Fibroblast of skin of right biceps (primary cell): ENCODE results near the gene SLC6A9.

Experiments used
- DNase-seq: peaks from one replicate; pipeline ENCODE4 v3.0.0-alpha.2; 2013

The SLC6A9 gene

DNA sequence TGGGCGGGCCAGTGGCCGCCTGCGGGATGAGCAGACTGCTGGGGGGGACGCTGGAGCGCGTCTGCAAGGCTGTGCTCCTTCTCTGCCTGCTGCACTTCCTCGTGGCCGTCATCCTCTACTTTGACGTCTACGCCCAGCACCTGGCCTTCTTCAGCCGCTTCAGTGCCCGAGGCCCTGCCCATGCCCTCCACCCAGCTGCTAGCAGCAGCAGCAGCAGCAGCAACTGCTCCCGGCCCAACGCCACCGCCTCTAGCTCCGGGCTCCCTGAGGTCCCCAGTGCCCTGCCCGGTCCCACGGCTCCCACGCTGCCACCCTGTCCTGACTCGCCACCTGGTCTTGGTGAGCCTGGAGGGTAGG, 50.1 kb downstream of the SLC6A9 start:
- DNase-seq: no peak

DNA sequence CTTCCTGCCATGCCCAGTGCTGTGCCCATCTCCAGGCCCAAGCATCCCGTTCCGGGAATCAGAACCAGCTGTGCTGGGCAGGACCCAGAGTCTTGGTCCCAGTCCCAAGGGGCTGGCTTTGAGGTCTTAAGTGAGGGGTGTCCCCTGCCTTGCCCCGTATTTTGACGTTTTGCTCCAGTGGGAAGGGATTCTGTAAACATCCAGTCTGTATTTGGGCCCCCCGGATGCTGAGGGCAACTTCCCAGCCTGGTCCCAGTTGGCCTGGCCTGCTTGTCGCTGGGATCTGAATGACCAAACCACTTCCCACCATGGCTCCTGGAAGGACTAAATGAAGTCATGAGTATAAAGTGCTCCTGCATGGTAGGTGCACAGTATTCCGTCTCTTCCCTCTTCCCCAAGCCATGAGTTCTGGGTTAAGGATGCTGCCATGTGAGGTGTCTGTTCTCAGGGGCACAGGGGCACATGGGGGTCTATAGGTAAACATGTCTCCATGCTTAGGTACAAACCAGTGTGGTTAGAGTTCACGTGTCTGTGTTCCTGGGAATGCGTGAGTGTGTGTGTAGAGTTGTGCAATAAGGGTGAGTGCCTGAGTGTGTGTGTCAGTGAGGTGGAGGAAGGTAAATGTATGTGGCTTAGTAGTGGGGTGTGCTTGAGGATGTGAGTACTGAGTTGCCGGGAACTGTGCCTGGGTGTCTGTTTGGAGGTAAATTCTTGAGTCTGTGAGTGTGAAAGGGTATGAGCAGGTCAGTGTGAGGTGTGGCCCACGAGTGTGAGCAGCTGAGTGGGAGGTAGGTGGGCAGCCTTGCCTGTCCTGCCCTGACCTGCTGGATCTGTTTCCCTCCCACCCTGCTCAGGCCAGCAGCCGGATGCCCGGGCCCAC, 50.8 kb downstream of the SLC6A9 start:
- peak; percentile 60 for DNase-seq

DNA sequence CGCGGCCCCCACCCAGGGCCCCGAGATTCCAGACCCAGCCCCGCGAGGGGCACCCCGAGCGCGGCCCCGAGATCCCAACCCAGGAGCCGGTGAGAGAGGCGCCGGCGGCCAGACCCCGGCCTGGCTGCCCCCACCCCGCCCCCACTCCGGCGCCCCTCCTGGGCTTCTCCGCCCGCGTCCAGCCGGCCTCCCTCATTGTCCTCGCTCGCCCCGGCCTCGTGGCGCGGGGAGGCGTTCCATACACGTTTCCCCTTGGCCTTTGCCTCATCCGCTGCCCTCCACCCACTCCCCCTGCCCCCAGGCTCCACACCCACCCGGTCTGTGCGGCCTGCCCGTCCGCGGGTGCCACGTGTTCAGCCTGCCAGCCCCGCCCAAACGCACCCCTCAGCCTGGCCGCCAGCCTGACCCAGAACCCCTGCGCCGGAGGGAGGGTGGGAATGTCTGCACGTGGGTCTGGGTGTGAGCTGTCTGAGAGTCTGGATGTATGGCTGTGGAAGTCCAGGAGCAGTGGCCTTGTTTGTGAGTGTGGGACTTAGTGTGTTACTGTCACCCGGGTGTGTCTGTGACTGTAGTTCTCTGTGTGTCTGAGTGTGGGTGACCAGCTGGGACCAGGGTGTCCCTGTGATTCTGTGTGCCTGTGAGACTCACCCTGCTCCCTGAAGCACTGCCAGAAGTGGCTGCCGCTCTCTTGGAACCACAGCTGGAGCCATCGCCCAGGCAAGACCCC, 51.6 kb downstream of the SLC6A9 start:
- peak; percentile 74 for DNase-seq

DNA sequence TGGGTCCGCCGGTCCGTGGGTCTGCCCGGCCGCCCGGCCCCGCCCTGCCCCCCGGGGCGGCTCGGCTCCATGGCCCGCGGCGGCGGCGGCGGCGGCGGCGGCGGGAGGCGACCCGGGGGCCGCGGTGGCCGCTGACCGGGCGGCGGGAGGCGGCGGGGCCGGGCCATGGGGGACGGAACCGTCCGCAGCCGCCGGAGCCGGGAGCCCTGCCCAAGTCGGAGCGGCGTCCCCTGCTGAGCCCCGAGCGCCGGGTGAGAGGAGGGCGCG, 52.1 kb downstream of the SLC6A9 start:
- no peak for DNase-seq

DNA sequence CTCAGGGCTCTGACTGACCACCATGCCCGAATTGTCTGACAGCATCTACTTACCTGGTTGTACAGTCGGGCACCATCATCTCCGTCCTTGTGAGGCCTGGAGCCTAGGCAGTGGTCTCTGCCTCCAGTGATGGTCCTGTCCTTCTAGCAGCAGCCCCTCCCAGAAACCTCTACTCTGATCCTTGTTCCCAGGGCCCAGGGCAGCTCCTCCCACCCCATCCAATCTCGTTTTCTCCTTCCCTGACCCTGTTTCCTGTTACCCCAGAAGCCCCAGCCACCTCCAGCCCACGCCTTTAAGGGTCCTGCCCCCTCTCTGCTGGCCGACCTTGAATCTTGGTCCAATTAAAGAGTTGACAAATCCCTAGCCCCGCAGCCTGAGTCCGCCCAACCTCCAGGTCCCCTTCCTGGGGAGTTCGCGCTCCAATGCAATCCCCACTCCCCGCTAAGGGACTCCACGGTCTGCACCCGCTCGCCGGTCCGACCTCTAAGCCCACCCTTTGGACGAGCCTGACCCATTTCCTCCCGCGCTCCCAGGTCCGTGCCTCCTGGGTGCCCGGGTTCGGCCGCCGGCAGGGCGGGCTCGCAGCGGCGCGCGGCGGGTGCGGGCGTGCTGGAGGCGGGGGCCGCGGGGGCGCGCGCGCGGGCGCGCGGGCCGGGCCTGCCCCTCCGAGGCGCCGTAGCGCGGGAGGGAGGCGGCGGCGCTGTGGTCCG, 52.6 kb downstream of the SLC6A9 start, which contains the start of gene B4GALT2:
Gene B4GALT2 (plus strand): TSS at position 660 of the 710 bp plus-strand sequence. CDS start 1,951 bp downstream, outside the sequence.
- peak; percentile 60 for DNase-seq

DNA sequence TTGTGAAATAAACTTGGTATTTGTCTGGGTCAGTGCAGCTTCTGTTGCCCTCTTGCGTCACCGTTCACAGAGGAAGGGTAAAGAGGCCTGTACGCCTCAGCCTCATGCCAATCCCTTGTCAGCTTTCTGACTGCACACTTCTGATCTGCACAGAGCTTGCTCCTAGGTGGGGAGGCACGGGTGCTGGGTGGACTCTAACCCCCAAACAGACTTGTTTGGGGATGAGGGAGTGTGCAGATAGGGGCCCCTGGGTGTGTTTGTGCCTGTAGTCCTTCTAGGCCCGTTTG, 53.1 kb downstream of the SLC6A9 start:
- DNase-seq: no peak

DNA sequence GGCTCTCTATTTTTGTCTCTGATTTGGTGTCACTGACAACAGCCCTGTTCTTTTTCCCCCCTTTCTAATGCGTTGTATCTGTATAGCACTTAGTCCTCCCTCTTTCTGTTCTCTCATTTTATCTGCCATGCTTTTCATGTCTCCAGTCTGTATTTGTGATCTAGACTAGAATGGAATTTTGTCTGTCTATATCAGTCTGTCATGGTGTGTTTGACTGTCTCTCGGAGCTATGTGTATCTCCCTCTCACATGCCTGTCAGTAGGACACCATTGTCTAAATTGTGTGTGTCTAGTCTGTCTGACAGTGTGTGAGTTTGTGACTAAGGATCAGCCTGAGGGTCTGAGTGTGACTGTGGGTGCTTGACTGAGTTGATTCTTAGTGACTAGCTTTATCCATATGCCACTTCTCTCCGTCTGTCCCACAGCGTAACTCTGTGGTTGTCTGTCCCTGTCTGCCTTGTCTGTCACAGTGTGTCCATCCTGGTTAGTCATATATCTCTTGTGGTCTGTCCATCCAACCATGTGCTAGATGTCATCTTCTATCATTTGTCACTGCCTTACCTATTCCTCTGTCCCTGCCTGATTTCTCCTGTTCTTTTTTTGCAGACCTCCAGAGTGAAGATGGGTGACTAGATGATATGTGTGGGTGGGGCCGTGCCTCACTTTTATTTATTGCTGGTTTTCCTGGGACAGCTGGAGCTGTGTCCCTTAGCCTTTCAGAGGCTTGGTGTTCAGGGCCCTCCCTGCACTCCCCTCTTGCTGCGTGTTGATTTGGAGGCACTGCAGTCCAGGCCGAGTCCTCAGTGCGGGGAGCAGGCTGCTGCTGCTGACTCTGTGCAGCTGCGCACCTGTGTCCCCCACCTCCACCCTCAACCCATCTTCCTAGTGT, 53.6 kb downstream of the SLC6A9 start:
- no peak for DNase-seq

DNA sequence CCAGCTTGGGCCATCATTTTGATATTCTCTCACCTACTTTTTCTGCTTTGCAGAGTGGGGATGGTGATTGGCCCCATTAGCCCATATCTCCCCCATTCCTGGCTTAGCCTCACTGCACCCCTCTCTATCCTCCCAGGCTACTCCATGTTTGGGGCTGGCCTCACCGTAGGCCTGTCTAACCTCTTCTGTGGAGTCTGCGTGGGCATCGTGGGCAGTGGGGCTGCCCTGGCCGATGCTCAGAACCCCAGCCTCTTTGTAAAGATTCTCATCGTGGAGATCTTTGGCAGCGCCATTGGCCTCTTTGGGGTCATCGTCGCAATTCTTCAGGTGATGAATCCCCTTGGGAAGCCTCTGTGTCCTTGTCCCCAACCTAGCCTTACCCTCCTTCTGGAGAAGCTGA, 54.4 kb downstream of the SLC6A9 start:
- DNase-seq: no peak

DNA sequence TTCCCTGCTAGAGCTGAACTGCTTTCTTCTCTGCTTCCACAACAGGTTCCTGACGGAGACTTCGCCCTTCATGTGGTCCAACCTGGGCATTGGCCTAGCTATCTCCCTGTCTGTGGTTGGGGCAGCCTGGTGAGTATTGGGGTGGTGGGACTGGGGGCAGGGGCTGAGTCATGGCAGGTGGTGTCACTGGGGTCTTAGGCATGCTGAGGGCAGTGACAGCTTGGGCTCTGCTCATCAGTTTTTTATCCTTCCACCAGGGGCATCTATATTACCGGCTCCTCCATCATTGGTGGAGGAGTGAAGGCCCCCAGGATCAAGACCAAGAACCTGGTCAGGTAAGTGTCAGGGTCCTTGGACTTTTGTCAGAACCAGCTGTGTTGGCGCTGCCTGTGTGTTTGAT, 55.2 kb downstream of the SLC6A9 start:
- DNase-seq: no peak

DNA sequence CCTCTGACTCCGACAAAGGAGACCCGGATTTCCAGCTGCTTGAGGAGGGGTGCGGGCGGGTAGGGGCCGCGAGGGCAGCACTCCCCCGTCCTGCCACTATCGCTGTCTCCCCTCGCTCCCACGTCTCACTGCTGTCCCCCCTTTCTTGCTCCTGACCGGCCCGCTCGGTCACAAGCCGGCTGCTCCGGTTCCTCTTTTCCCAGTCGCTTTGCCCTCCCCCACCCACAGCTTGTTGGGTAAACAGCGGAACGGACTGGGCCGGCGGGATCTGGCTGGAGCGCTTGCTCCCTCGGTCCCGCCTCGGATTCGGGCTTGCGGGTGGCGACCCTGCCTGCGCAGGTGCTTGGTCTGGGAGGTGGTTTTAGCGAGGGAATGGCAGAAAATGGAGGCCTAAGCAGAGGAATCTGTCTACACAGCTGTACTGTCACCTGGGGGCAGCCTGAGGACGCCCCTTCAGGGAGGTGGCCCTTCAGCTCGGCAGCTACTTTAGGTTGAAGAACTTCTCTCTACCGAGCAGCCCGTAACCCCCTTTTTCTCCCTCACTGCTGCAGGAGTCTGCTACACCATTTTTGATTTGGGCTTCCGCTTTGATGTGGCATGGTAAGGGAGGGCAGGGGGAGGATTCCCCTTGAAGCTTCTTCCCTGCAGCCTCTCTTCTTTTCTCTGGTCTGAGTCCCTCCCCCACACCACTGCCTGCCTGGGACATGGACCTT, 55.9 kb downstream of the SLC6A9 start:
- no peak for DNase-seq

DNA sequence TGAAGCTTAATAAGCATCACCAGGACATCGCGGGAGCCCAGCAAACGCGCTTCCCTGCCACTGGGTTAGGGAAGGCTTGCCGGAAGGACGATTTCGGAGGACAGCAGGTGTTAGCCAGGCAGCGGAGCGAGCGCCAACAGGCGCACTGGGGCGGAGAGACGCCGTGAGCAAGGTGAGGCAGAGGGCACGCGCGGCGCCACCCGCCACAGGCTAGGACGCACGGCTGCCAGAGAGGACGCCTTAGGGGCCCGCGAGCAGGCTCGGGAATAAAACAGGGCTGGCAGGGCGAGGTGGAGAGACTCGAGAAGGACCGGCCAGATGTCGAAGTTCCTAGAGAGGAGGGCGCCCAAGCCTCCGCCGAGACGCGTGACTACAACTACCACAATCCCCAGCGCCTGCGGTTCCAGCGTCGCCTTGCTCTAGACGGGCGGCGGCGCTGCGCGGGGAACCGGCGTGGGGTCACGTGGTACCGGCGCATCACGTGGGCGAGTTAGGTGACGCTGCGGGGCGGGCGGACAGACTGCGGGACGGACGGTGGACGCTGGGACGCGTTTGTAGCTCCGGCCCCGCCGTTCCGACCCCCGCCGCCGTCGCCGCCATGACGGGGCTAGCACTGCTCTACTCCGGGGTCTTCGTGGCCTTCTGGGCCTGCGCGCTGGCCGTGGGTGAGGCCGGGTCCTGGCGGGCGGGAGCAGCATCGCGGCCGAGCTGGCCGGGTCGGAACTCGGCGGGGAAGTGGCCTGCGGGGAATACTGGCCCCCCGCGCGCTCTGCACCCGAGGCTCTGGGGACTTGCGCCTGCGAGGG, 56.6 kb downstream of the SLC6A9 start, which contains the start of gene ATP6V0B:
Gene ATP6V0B (plus strand): TSS at position 518 of the 806 bp plus-strand sequence. CDS start 81 bp downstream, at position 599.
- peak; percentile 93 for DNase-seq

DNA sequence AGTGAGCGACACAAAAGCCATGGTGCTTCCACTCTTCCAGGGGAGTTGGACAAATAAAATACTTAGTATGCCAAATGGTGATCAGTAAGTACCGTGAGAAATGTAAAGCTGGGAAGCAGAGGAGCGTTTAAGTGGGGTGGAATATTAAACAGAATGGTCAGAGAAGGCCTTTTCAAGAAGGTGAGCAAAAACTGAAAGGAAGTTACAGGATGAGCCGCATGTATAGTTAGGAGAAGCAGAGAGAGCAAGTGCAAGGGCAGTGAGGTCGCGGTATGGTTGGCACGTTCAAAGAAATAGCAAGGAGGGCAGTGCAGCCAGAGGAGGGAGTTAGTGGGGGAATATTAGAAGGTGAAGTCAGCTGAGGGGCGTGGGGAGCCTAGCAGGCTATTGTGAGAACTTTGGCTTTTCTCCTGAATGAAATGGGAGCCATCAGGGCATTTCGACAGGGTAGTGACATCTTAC, 57.2 kb downstream of the SLC6A9 start:
- DNase-seq: no peak

DNA sequence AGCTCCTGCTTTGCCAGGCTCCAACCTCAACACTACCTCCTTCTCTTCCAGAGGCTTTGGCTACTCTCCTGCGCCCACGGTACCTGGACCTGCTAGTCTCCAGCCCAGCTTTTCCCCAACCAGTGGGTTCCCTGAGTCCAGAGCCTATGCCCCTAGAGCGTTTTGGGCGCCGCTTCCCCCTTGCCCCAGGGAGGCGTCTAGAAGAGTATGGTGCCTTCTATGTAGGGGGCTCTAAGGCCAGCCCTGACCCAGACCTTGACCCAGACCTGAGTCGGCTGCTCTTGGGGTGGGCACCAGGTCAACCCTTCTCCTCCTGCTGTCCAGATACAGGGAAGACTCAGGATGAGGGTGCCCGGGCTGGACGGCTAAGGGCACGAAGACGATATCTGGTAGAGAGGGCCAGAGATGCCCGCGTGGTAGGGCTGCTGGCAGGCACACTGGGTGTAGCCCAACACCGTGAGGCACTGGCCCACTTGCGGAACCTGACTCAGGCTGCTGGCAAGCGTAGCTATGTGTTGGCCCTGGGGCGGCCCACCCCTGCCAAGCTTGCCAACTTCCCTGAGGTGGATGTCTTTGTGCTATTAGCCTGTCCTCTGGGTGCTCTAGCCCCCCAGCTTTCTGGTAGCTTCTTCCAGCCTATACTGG, 59.8 kb downstream of the SLC6A9 start:
- DNase-seq: no peak

DNA sequence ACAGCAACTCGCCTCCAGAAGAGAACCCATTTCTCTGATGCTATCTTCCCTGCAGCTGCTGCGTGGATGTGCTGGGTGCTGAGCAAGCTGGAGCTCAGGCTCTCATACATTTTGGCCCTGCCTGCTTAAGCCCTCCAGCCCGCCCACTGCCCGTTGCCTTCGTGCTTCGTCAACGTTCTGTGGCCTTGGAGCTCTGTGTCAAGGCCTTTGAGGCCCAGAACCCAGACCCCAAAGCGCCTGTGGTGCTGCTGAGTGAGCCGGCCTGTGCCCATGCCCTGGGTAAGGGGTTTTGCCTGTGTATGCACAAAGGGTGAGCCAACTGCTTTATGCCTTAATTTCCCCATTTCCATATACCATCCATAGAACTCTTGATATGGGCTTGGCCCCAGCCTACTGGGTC, 60.4 kb downstream of the SLC6A9 start:
- DNase-seq: no peak

DNA sequence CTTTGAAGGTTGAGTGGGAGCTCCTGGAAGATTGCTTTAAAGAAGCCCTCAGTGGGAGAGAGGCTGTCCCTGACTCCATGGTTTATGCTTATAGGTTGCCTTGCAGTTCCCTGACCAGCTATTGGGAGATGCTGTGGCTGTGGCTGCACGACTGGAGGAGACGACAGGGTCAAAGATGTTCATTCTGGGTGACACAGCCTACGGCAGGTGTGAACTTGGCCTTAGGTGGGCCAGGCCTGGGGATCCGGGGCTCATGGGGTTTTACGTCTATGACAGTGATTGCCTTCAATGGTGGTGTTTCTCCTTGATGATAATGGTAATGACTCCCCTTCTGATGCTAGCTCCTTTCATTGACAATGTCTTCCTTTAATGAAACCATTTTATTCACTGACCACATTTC, 60.8 kb downstream of the SLC6A9 start:
- no peak for DNase-seq

DNA sequence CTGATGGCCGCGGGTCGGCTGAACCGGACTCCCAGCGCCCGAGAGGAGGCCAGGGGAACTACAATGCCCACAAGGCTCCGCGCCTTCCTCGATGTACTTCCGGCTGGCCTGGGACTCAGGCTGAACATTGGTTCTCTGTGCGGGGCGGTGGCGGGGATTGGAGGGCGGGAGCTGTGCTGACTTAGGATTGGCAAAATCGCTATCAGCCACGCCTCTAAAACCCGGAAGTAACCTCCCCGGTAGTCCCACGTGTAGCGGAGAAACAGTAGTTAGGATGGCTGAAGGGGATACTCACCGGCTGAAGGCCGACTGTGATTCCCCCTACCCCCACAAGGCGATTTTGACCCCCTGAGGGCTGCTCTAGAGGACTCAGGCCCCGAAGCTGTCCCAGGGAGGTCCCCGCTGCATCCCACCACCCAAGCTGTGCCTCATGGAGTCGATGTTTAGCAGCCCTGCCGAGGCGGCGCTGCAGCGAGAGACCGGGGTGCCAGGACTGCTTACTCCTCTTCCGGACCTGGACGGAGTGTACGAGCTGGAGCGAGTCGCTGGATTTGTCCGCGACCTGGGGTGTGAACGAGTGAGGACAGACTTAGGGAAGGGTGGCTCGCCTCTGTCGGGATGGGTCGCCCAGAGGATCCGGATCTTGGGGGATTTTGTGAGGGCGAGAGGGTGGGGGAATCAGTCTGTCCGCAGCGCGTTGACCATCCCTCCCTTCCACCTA, 61.4 kb downstream of the SLC6A9 start, which contains the start of gene DPH2:
Gene DPH2 (plus strand): TSS at position 265 of the 721 bp plus-strand sequence. CDS start 166 bp downstream, at position 431.
- DNase-seq: peak; percentile 96

DNA sequence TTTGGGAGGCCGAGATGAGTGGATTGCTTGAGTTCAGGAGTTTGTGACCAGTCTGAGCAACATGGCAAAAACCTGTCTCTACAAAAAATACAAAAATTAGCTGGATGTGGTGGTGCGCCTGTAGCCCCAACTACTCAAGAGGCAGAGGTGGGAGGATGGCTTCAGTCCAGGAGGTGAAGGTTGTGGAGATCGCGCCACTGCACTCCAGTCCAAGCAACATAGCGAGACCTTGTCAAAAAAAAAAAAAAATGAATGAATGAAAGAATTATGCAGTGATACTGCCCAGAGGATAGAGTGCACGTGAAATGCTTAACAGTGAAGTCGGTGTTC, 61.9 kb downstream of the SLC6A9 start:
- DNase-seq: no peak

DNA sequence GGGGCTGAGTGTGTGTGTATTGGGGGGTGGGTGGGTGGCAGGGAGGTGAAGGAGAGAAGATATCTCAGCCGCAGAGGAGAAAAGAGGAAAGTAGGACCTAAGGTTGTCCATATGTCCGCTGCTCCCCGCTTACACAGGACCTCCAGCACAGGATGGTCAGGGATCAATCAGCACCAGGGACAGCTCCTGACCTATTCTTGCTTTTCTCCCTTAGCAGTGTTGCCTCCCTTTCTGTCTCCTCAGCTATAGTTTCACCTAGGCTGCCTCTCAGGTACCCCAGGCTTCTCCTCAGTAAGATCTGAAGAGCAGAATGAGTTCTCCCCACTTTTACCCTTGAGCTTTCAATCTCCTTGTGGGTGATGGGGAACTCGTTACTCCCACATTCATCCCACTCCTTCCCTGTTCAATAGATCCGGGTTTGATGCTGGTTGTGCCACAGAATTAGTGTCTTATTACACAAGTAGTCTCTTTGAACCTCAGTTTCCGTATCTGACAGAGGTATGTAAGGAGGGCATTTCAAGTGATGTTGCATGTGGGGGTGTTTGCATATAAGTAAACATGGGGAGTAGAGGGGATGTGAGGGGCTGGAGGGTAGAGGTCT, 62.8 kb downstream of the SLC6A9 start:
- DNase-seq: peak; percentile 30

DNA sequence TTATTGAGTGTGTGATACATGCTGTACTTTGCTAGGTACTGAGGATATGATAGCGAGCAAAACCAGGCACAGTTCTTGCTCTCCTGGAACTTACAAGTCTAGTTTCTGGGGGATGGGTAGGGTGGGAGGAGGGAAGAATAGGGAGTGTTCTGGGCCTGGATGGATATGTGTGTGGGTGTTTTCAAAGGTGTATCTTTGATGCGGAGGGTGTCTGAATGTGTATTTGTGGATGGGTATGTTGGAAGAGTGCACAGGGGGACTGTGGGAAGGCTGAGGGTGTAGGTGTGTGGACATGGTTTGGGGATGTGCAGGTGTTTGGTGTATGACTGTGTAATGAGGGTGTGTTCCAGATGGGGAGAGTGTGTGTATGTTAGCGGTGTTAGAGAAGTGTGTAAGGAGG, 65.9 kb downstream of the SLC6A9 start:
- DNase-seq: no peak

DNA sequence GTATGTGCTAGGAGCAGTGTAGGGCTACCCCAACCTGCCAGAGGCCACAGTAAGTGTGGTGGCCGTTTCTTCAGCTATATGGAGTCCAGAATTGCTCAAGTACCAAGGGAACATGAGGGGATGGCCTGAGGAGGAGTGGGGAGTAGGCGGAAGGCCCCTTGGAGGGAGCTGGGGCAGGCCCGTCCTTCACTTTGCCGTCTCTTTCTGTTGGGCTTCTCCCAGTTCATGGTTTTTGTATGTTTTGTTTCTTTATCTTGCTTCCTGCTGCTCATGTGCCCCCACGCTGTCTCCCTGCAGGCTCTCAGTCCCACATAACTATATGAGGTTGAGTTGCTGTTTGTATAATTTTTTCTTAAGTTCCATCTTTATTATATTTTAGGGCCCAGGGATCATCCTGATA, 67.4 kb downstream of the SLC6A9 start:
- DNase-seq: no peak
